ENCODE data around the gene PPFIA3. TPM values are rescaled to one million over a fixed set of nuclear protein-coding genes. Genes with fewer than 3 reads are reported as not detected.

Gene PPFIA3
- total and polyA plus RNA-seq, 2 of the 8 experiments (the other 6 are each of a cell fraction or from before 2014, with no cell fraction given) = 15.9 to 25.3 TPM

DNA sequence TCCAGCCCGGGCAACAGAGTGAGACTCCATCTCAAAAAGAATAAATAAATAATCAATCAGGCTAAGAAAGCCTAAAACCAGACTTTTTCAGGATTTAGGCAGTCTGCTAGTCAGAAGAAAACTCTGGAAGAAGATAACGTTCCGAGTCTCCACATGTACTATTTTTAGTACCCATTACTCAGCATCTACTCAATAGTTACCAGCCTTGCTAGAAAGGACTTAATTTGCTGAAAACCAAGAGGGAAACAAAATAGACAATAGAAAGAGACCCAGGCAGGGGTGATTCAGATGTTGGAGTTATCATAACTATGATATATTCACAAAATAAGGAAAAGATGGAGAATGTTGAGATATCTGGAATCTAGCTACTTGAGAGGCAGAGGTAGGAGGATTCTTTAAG lies 8.8 kb upstream of the PPFIA3 start (continued):
- TF ChIP-seq SP4 (IDR thresholded peaks at IDR 0.05; ENCODE audit: low read length) (no peak), CEBPB (IDR thresholded peaks at IDR 0.05; ENCODE audit: low read depth, low read length) (no peak)

Measured in H1 (cell line).